Stimulated activated CD8-positive, alpha-beta memory T cell treated with anti-CD3 and anti-CD28 coated beads, Interleukin-7, amount 100 ng/mL, for 4 hours (primary cell): ENCODE measurements around the gene WTAP.
"Not testable (repeated sequence)": the region's sequence is repeated elsewhere in the genome, so short reads cannot be mapped to it uniquely, and the experiment has no call there.

Experiments
- DNase-seq, 2 donors: peaks; one replicate each; pipeline ENCODE4 v3.0.0-alpha.2; 2020; ENCODE audit warnings: low read depth in 2 of 2

The WTAP gene

DNA sequence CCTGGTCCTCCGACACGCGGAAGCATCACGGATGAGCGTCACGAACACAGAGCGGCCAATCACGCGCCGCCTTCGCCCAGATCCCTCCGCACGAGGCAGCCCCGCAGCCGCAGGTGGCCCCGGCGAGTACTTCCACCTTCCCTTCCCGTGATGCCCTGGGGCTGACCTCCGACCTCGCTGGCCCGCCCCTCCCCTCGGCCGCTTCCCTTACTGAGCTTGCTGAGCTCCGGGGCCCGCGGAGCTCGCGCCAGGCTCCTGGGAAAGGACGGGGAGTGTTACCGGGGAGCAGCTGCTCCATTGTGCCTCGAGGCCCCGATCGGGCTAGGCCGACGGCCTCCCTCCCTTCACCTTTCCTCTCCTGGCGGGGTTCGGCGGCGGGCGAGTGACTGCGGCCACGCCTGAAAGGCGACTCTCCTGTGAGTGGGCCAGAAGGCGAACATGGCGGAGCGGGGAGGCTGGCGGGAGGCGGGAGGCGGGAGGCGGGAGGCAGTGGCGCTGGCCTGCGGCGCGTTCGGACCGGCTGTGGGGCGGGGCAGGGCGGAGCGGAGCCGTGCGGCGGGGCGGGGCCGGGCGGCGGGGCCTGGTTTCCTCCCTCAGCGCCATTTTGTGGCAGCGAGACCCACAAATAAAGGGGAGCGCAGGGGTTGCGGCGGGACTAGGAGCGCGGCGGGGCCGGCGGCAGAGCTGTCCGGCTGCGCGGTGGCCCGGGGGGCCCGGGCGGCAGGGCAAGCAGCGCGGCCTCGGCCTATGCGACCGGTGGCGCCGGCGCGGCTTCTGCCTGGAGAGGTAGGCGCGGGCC, at the start of gene WTAP:
TSS of gene WTAP (plus strand) at position 589 of the 799 bp plus-strand sequence. CDS start 8,760 bp downstream, outside the sequence.
- peak; percentile 95 to 98 for DNase-seq

DNA sequence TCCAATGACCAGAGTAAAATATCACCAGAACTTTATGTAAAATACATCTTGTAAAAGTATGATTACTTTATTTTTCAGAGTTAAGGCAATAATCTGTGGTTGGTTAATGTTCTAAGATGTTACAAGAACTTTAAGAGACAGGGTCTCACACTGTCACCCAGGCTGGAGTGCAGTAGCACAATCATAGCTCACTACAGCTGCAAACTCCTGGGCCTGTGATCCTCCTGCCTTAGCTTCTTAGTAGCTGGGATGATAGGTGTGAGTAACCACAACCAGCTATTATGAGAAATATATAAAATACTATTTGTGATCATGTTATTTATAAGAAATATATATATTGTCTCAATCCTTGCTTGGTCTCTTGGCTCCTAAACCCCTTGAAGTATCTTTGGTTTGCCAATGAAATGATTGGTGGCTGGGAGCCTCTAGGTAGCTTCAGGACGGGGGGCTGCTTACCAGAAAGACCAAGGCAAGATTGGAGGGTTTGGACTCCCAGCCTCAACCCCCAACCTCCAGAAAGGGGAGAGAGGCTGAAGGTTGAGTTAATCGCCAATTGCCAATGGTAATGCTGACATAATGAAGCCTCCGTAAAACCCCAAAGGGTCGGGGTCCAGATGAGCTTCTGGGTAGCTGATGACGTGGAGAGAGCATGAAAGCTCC, 49.7 kb upstream of the WTAP start:
- no peak for DNase-seq

DNA sequence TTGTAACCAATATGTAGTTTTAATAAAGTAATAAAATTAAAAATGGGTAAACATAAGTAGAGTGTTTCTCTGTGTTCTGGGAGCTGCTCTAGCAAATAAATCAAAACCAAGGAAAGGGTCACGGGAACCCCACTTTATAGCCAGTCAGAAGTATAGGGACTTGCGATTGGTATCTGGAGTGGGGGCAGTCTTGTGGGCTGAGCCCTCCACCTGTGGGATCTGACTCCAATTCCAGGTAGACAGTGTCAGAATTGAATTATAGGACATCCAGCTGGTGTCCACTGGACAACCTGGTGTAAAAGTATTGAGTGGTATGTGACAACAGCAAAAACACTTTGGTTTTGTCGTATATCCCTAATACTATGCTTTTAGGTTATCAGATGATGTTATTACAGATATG, 48.7 kb upstream of the WTAP start:
- no peak for DNase-seq

DNA sequence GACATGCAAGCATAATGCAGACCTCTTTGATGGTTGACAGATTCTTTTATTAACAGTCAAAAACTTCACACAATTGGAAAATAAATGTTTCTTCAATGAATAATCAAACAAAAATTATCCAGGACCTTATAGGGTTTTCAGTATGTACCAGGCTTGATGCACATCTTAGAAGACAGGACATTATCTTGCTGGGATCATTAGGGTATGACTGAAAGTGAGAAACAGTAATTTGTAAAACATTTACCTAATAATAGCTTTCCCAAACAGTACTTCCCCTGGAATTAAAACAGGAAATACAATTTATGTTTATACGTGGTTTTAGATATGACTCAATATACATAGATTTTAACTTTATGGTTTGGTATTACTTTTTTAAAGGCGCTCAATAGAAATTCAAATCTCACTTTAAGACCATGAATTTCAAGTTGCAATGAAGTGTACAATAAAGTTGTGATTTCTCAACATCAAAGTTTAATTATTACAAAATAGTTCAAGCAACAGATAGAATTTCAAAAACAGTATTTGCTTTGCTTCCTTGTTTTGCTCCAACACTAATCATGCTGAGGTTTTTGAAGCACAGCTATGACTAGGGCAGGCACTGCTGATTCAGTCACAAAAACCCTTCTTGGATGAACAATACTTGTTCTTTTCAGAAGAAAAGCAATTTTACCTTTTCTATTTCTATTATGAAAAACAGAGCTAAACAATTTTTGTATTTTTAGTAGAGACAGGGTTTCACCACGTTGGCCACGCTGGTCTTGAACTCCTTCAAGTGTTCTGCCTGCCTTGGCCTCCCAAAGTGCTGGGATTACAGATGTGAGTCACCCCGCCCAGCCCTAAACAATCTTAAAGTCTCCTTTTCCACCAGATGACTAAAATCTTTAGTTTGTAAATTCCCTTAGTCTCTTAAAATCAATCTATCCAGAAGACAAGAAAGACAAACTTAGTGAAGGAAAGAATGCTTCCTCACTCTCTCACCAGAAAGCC, 47.9 kb upstream of the WTAP start:
- DNase-seq = no peak

DNA sequence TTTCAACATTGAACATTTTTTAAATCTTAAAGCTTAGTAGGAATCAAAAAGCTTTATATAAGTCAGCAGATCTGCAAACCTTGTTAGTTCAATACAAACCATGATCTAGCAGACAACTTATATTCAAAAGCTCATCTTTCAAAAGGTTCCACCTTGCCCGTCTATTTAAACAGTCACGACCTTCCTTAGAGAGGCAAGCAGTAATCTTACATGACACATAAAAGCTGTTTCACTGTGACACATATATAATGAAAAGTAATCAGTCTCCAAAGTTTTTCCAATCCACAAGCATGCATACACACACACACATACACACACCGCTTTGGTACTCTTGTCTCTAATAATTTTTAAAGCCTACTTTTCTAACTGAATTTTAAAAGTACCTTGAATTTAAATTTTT, 47.2 kb upstream of the WTAP start:
- no peak for DNase-seq

DNA sequence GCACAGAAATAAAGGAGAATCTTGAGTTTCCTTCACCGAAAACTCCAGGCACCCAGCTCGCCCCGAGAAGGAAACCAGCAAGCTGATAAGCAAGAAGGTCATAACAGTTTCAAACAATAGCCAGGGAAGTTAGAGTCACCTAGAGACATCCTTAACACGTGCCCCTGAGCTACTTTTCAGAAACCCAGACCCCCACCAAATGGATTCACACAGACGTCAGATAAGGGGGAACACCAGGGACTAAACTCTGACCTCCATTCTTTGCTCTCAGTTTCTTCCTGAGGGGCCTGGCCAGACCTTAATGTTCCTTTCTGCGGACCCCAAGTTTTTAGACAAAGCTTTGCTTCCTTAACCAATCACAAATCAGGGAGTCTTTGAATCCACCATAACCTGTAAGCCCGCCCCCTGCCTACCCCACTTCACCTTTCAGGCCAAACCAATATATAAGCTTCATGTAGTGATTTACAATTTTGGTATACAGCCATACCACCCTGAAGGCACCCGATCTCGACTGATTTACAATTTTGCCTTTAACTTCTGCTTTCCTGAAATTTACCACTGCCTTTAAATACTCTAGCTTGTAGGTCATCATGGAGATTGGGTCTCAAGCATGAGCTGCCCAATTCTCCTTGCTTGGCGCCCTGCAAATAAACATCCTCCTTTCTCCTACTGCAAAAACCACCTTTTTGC, 46.0 kb upstream of the WTAP start:
- DNase-seq = no peak

DNA sequence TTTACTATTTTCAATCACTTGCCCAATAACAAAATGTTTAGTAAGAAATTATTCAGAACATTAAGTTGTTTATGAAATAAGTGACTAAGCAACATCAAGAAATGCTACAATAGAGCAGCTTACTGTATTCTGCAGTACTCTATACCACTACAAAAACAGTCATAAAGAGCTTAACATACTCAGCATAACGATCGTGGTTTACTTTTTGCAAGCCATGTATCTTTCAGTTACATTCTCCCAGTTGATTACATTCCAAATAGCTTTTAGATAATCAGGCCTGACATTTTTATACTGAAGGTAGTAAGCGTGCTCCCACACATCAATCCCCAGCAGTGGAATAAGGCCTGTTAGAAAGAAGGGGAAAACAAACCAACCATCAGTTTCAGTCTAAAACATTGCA, 45.0 kb upstream of the WTAP start:
- DNase-seq = no peak

DNA sequence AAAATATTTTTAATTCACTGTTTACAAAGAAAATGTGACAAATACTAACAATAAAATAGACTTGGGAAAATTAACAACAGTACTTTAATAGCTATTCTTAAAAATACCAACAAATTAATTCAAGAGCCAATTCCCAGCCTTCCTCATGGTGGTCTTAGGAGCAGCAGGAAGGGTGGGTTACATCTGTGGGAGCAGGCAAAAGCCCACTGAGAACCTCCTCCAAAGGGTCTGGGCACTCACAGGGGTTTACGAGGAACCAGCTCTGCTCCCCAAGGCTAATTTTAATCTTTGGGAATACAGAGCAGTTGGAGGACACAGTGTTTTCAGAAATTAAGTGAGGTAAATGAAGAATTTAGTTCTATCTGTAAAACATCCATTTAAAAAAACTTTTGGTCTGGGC, 44.5 kb upstream of the WTAP start:
- no peak for DNase-seq

DNA sequence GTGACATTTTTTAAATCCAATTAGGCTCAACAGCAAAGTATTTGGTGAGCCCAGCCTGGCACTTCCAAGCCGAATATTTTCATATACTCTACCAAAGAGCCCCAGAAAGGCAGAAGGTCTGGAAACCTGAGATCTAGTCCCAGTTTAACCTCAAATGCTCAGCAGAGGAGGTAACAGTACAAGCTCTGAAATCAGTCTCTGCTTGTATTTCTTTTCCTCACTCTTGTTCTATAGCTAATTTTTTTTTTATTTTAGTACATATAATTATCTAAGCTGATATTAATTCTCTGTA, 43.3 kb upstream of the WTAP start:
- DNase-seq = no peak

DNA sequence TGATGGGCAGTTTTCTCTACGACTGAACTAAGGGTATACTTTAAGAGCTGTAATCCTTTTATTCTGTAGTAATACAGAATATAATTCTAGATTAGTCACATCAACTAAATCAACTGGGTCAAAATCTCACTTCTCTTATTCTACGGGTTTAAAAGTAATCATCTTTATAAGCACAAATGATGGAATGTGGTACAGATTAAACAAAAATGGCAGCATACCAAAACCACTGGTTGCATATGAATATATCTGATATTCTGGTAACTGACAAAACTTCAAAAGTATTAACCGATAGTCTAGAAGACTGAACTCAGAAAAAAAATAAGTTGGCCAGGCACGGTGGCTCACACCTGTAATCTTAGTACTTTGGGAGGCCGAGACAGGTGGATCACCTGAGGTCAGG, 41.3 kb upstream of the WTAP start:
- DNase-seq = no peak

DNA sequence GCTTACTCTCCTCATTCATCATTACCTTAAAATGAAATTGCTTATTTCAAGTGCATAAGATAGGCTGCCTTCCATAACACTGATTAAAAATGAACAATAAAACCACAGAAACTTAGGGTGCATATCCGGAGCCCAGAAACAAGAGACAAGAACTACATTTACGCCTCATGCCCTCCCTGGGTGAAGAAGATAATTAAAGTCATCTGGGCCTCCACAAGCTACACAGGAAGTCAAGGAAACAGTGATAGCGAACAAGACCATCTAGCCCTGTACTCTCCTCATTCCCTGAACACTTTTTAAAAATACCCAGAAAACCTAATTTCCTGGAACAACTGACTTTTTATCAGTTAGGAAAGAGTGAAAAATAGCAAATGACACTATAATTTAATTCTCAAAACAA, 40.6 kb upstream of the WTAP start:
- DNase-seq = no peak

DNA sequence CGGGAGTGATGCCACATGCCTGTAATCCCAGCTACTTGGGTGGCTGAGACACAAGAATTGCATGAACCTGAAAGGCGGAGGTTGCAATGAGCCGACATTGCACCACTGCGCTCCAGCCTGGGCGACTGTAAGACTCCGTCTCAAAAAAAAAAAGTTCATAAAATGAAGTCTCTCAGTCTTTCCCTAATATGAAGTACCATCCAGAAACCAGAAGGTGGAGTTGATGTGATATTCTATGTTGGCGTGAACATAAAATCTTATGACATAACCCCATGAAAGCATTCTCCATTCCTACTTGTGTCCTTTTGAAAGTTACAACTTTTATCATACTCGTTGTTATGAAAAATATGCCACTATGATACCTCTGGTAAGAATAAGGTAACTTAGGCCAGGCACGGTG, 40.0 kb upstream of the WTAP start:
- no peak for DNase-seq

DNA sequence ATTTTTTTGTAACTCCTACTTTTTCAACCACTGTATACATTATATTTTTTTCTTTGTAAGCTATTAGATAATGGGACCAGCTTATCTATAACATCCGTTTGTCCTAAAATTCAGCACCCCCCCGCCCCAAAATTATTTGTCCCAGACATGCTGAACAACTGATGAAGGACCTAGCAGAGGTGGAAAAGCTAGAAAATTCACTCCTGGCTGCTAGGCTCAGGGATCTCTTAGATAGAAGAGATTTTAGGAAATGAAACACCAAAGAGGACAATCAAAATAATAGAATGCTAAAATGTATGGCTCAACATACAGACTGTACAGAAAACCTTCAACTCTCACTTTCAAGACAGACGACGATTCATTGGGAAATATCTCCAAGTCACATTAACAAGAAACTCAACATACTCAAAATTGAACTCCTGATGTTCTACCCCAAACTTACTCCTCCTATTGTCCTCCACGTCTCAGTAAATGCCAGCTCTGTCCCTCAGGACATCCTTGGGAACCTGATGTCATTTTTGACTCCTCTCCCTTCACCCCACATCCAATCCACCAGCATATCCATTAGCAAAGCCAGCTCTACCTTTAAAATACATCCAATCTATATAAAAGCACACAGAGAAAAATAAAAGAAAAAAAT, 38.9 kb upstream of the WTAP start:
- no peak for DNase-seq

DNA sequence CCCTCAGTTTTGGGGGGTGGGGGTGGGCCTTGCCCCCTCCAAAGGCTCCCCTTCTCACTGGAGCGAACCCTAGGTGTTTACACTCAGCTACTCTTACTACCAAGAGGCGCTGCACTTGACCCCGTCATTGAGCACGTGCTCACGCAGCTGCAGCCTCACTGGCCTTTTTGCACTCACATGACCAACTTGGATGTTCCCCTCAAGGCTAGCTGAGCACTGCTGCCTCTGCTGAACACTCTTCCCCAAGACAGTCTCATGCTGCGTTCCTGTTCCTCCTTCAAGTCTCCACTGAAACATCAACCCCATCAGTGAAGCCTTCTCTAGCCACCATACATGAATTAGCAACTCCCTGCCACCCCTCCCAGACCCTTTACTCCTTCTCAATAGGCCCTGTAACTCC, 38.3 kb upstream of the WTAP start:
- DNase-seq = no peak

DNA sequence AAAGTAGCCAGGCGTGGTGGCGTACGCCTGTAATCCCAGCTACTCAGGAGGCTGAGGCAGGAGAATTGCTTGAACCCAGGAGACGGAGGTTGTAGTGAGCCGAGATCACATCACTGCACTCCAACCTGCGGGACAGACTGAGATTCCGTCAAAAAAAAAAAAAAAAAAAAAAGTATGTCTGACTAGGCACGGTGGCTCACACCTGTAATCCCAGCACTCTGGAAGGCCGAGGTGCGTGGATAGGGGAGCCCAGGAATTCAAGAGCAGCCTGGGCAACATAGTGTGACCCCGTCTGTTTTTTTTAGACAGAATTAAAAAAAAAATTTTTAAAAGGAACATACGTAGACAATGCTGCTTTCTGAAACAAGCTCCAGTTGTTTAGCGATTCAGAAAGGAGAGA, 37.2 kb upstream of the WTAP start:
- not testable (repeated sequence) for DNase-seq

DNA sequence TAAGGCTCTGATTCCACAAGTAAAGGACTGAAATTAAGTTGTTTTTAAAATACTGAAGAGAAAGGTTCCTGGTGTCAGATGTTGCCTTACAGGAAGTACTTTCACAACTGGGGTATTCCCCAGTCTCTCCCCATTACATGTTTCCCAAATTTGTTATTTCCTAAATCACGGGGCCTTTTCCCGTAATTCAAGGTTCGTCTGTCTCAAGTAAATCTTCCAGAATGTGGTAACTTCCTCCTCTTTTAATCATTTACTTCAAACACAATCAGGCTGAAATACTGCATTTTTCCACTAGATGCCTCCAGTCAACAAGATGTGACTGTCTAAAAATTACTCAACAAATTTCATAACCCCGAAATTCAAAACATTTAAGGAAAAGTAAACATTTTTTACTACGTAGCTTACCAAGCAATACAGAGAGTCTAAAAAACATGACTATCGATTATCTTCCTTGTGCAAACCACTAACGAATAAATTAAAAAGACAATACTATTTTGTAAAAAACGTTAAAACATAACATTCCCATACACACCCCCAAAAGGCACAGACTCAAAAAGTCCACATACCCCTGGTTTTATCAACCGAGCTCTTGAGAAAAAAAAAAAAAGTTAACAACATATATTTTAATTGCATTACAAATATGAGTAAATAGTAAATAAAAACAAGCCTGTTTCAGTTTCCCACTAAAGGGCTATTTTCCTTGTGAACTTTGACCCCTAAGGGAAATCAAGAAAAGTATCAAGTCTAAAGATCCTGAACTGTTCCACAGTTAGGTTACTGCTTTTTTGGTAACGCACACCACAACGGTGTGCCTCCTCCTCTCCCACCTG, 36.0 kb upstream of the WTAP start:
- DNase-seq = no peak

DNA sequence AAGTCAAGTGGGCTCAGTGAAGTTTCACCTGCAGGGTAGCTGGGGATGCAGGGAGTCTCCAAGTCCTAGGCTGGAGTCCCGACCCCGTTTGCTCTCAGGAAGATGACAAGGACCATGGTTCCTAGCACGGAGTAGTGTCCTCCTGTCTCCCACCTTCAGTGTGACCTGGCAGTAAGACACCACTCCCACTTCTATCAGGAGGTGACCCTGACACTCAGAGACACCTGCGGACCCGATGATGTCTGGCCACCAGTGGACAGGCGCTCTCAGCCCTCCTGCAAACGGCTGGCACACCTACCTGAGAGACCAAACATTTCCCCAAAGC, 35.4 kb upstream of the WTAP start:
- DNase-seq = no peak

DNA sequence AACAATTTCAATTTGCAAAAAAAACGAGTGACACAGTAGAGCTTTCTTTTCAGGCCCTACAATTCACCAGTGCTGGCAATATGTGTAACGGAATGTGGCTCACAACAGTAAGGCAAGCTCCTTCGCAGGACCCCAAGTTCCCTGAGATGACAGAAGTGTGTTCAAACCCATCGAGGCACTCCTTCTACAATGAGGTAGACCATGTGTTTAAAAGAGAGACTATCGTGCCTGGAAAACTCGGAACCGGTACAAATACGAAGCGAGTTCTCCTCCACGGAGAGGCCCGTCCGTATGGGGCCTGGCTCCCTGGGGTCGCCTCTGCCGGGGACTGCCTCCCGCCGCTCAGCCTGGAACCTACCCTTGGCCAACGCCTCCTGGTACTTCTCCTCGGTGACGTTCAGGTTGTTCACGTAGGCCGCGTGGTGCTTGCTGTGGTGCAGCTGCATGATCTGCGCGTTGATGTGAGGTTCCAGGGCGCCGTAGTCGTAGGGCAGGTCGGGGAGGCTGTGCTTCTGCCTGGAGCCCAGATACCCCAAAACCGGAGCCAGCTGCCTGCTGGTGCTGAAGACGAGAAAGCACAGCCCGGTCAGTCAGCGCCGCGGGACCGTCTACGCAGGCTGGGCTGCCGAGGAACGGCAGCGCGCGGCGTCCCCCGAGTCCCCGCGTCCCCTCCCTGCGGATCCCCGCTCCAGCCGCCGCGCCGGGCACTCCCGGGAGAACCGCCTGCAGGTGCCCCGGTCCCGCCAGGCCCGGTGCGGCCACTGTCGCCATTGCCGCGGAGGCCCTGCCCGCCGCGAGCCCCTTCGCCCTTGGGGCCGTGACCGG, 34.8 kb upstream of the WTAP start:
- DNase-seq = peak; percentile 34 to 52

DNA sequence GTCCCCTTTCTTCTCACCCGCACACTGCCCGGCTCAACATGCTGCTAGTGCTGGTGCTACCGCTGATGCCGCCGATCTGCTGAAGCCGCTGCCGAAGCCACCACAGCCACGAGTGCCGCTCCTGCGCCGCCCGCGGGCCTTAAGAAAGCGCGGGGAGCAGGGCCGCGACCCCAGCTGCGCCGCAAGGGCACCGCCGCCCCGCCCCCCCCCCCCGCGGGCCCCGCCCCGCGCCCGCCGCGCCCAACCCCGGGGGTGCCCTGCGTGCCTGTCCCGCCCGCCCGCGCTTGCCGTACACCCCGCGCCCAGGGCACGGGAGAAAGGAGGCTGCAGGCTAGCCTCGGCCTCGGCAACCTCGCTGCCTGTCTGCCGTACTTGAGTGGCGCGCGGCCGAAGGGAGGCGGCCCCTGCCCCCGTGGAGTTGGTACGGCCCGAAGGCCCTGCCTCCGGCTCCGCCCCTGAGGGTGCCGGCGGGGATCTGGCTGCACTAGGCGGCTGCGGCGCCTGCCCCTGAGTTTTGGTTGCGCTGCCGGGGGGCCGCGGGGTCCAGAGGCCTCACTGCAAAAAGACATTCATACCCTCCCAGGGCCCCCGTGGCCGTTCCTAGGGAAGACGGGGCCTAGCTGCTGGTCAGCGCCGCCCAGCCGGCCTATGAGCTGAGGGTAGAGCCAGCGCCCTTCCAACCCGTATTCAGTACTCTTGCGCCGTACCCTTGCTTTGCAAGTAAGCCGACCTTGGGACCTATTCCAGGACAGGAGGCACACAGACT, 34.0 kb upstream of the WTAP start, which contains the start of gene SOD2:
TSS of gene SOD2 (minus strand) at position 114 of the 766 bp plus-strand sequence. CDS start at position 40, 74 bp downstream.
- DNase-seq = peak; percentile 54 to 74
